CD8-positive, alpha-beta memory T cell (primary cell): Measurements from ENCODE around the gene CCDC187. TPM values are rescaled to one million over a fixed set of nuclear protein-coding genes. Genes with fewer than 3 reads are reported as not detected.

Experiments
- CTCF ChIA-PET: fragments of 350-600 bp; sonication (Branson Sonifier 250); formaldehyde crosslinking; loops from one replicate; lab custom pipeline; 2021; ENCODE audit warnings: antibody characterized with exemption; lab: Charles Lee
- POLR2A ChIA-PET: fragments of 350-600 bp; sonication (Branson Sonifier 250); formaldehyde crosslinking; loops from one replicate; lab custom pipeline; 2021; ENCODE audit warnings: antibody characterized with exemption; lab: Charles Lee
- DNase-seq, 5 donors: peaks; one replicate each; pipeline versions ENCODE4 v3.0.0 to v3.0.0-alpha.2; 2020 to 2022; ENCODE audit warnings: mixed read lengths in 1 of 5
- H3K27ac ChIP-seq: one replicate; pipeline ENCODE4 v1.7.0; 2013; ENCODE audit warnings: low read depth, mild to moderate bottlenecking, low read length, moderate library complexity
- H3K27me3 ChIP-seq: 2 replicates; pipeline ENCODE4 v1.7.0; 2013; ENCODE audit warnings: low read length, mild to moderate bottlenecking; ENCODE audit not compliant: insufficient read depth, poor library complexity, severe bottlenecking
- H3K36me3 ChIP-seq: 2 replicates; pipeline ENCODE4 v1.7.0; 2013; ENCODE audit warnings: mild to moderate bottlenecking, low read length, moderate library complexity; ENCODE audit not compliant: insufficient read depth
- H3K4me1 ChIP-seq: 2 replicates; pipeline ENCODE4 v1.7.0; 2013; ENCODE audit warnings: mild to moderate bottlenecking, low read length, moderate library complexity; ENCODE audit not compliant: insufficient read depth
- H3K4me3 ChIP-seq: 2 replicates; pipeline ENCODE4 v1.7.0; 2013; ENCODE audit warnings: mild to moderate bottlenecking, low read length
- H3K9me3 ChIP-seq: 2 replicates; pipeline ENCODE4 v1.7.0; 2013; ENCODE audit warnings: mild to moderate bottlenecking, low read length
- H3K27ac Mint-ChIP-seq, 8 donors: one replicate each; pipeline ENCODE4 v1.8.0; 2020 to 2021; ENCODE audit warnings: mixed read lengths in 8 of 8, mild to moderate bottlenecking in 6 of 8, inconsistent platforms in 3 of 8, moderate library complexity in 3 of 8
- H3K27me3 Mint-ChIP-seq, 2 donors: one replicate each; pipeline ENCODE4 v1.8.0; 2020 to 2021; ENCODE audit warnings: mixed read lengths in 2 of 2, mild to moderate bottlenecking in 1 of 2, moderate library complexity in 1 of 2
- H3K36me3 Mint-ChIP-seq, 3 donors: one replicate each; pipeline ENCODE4 v1.8.0; 2020 to 2021; ENCODE audit warnings: mixed read lengths in 3 of 3, inconsistent platforms in 1 of 3, mild to moderate bottlenecking in 1 of 3
- H3K4me1 Mint-ChIP-seq, 3 donors: one replicate each; pipeline ENCODE4 v1.8.0; 2020 to 2021; ENCODE audit warnings: mixed read lengths in 3 of 3, inconsistent platforms in 1 of 3, mild to moderate bottlenecking in 1 of 3
- H3K4me3 Mint-ChIP-seq, 7 donors: one replicate each; pipeline ENCODE4 v1.8.0; 2020 to 2021; ENCODE audit warnings: mixed read lengths in 7 of 7, mild to moderate bottlenecking in 6 of 7, moderate library complexity in 4 of 7, inconsistent platforms in 2 of 7
- H3K9me3 Mint-ChIP-seq, 5 donors: one replicate each; pipeline ENCODE4 v1.8.0; 2020 to 2022; ENCODE audit warnings: mixed read lengths in 5 of 5, mild to moderate bottlenecking in 3 of 5, moderate library complexity in 2 of 5, inconsistent platforms in 1 of 5
- polyA plus RNA-seq: library from polyadenylated mRNA; unstranded; fragments of 300-500 nt; fragmentation: Illumina TruSeq; gene quantifications from one replicate; pipeline ENCODE4 v1.2.3, GENCODE V29; 2021
- total RNA-seq, 2 experiments: library from RNA; stranded (reverse); gene quantifications; one replicate each; pipeline ENCODE4 v1.2.3, GENCODE V29; 2021

CCDC187 gene
- total and polyA plus RNA-seq, 3 experiments from 2014 or later: not detected

DNA sequence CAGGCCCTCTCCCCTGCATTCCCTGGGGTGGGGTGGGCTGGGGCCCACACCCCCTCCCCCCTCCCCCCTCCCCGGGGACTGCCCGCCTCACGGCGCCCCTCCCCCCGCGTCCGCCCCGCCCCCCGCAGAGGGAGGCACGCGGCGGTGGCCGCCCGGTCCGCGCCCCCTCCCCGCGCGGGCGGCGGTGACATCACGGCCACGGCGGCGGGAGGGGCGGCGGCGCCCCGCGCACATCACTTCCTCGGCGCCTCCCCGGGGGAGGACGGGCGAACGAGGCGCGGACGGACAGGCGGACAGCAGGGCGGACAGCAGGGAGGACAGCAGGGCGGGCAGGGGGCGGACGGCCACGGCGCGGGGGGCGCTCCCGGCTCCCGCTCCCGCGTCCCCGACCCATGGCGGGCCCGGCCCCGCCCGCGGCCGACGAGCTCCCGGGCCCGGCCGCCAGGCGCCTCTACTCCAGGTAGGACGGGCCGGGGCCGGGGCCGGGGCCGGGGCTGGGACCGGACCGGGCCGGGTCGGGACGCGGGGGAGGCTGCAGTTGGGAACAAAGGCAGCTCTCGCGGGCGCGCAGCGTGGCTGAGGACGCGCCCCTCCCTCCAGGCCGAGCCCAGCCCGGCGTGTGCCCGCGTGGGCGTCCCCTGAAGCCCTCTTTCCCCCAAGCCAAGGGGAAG lies 23.5 kb upstream of the CCDC187 start, which contains the start of gene GPSM1:
TSS of gene GPSM1 (plus strand) at position 236 of the 671 bp plus-strand sequence. CDS start at position 393, 157 bp downstream.
- DNase-seq: peak in 2 of 5 donors; percentile 32
- Histone ChIP-seq H3K9me3 (no peaks in the 10 kb centered on the region), H3K27ac (no peak within 1 kb of the TSS), H3K4me1 (peaks cover 12% of the 10 kb centered on the region), H3K4me3 (peak within 1 kb of the TSS; percentile 32), H3K27me3 (no peaks in the 10 kb centered on the region), H3K36me3 (no peaks in the 10 kb centered on the region)
- peaks cover 0 to 4% (median 3%) of the 10 kb centered on the region in 3 donors for H3K4me1 Mint-ChIP-seq
- H3K4me3 Mint-ChIP-seq: peak within 1 kb of the TSS in 6 of 7 donors; percentile 29 to 85 (median 64)
- POLR2A ChIA-PET: no interaction called here
- no peak within 1 kb of the TSS for H3K27ac Mint-ChIP-seq
- CTCF ChIA-PET: no interaction called here
- H3K9me3 Mint-ChIP-seq: no peaks in the 10 kb centered on the region
- no peaks in the 10 kb centered on the region for H3K27me3 Mint-ChIP-seq
- no peaks in the 10 kb centered on the region for H3K36me3 Mint-ChIP-seq

DNA sequence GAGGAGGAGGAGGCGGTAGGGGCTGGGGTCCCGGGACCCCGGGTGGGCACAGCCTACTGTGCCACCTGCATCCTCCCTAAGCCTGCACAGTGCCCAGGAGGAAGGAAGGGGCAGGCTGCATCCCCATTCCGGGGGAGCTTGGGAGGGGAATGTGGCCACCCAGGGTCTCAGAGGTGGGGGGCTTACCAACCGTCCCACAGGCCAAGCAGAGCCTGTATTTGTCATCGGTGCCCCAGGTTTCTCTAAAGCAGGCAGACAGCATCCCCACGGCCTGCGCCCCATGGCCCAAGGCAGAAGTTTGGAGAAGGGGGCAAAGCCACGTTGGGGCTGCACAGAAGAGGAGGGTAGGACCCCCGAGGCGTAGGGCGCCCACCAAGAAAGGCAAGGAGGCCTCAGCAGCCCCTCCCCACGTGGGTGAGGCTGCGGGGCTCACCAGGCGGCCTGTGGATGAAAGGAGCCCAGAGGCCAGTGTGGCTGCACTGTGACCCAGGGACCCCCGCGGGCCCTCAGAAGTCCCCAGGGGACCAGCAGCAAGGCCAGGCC lies 22.9 kb upstream of the CCDC187 start:
- Mint-ChIP-seq H3K9me3 (no peaks in the 10 kb centered on the region), H3K36me3 (no peaks in the 10 kb centered on the region), H3K4me3 (peak overlapping the region in 6 of 7 donors; percentile 29 to 85 (median 64)), H3K4me1 (peaks cover 0 to 4% (median 3%) of the 10 kb centered on the region in 3 donors), H3K27me3 (no peaks in the 10 kb centered on the region), H3K27ac (no peak overlapping the region)
- no peaks in the 10 kb centered on the region for H3K9me3 ChIP-seq
- no peaks in the 10 kb centered on the region for H3K36me3 ChIP-seq
- CTCF ChIA-PET: no interaction called here
- H3K4me1 ChIP-seq: peaks cover 12% of the 10 kb centered on the region
- H3K27me3 ChIP-seq: no peaks in the 10 kb centered on the region
- DNase-seq: no peak
- H3K27ac ChIP-seq: no peak overlapping the region
- no peak overlapping the region for H3K4me3 ChIP-seq
- POLR2A ChIA-PET: no interaction called here

DNA sequence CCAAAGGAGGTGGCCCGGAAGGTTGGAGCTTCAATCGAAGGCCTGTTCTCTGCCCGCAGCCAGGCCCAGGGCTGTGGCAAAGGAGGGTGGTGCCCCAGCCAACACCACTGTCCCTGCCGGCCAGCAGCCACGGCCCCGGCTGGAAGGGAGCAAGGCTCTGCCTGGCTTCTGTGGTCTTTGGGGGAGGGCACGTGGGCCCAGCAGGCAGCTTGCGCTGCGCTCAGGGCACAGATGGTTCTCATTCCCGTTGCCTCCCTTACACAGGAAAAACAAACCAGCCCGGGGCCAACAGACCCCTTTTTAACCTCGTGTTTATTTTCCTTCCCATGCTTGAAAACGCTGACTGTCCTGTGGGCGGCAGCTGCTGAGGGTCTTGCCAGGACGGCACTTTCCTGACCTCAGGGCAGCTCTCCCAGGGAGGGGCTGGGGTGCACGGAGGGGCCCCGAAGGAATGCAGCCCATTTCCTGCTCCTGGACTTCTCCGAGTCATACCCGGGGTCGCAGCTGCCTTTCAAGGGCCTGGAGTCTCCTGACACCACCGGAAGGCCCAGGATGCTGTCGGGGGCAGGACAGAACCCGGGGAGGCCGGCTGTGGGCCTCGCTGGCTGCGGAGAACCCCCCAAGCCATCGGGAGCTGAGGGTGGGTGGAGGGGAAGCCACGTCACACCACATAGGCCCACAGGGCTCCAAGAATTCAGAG lies 22.3 kb upstream of the CCDC187 start:
- no peak overlapping the region for H3K27ac ChIP-seq
- Mint-ChIP-seq H3K27me3 (no peaks in the 10 kb centered on the region), H3K9me3 (no peaks in the 10 kb centered on the region), H3K36me3 (no peaks in the 10 kb centered on the region), H3K27ac (no peak overlapping the region), H3K4me1 (peaks cover 0 to 4% (median 3%) of the 10 kb centered on the region in 3 donors), H3K4me3 (peak overlapping the region in 3 of 7 donors; percentile 19 to 85 (median 64))
- no peaks in the 10 kb centered on the region for H3K9me3 ChIP-seq
- H3K4me1 ChIP-seq: peaks cover 12% of the 10 kb centered on the region
- ChIA-PET CTCF (no interaction called here), POLR2A (no interaction called here)
- no peak for DNase-seq
- H3K4me3 ChIP-seq: no peak overlapping the region
- no peaks in the 10 kb centered on the region for H3K36me3 ChIP-seq
- H3K27me3 ChIP-seq: no peaks in the 10 kb centered on the region

DNA sequence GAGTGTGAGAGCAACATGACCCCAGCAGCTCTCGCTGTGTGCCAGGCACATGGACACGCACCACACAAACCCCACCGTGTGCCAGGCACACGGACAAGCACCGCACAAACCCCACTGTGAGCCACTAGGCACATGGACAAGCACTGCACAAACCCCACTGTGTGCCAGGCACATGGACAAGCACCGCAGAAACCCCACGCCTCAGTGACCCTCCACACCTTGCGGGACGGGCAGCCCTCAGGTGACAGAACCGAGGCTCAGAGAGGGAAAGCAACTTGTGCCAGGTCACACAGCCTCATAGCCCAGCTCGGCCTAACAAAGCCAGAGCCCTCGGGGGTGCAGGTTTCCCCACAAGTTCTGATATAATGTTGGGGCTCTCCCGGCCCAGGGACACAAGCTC lies 21.5 kb upstream of the CCDC187 start:
- peak overlapping the region in 3 of 7 donors; percentile 5 to 69 (median 19) for H3K4me3 Mint-ChIP-seq
- no peaks in the 10 kb centered on the region for H3K9me3 Mint-ChIP-seq
- peaks cover 0 to 4% (median 3%) of the 10 kb centered on the region in 3 donors for H3K4me1 Mint-ChIP-seq
- no peaks in the 10 kb centered on the region for H3K27me3 Mint-ChIP-seq
- CTCF ChIA-PET: no interaction called here
- no peak overlapping the region for H3K4me3 ChIP-seq
- H3K27ac ChIP-seq: no peak overlapping the region
- no peaks in the 10 kb centered on the region for H3K36me3 ChIP-seq
- no peaks in the 10 kb centered on the region for H3K27me3 ChIP-seq
- H3K9me3 ChIP-seq: no peaks in the 10 kb centered on the region
- POLR2A ChIA-PET: no interaction called here
- no peak overlapping the region for H3K27ac Mint-ChIP-seq
- no peak for DNase-seq
- H3K36me3 Mint-ChIP-seq: no peaks in the 10 kb centered on the region
- peaks cover 12% of the 10 kb centered on the region for H3K4me1 ChIP-seq

DNA sequence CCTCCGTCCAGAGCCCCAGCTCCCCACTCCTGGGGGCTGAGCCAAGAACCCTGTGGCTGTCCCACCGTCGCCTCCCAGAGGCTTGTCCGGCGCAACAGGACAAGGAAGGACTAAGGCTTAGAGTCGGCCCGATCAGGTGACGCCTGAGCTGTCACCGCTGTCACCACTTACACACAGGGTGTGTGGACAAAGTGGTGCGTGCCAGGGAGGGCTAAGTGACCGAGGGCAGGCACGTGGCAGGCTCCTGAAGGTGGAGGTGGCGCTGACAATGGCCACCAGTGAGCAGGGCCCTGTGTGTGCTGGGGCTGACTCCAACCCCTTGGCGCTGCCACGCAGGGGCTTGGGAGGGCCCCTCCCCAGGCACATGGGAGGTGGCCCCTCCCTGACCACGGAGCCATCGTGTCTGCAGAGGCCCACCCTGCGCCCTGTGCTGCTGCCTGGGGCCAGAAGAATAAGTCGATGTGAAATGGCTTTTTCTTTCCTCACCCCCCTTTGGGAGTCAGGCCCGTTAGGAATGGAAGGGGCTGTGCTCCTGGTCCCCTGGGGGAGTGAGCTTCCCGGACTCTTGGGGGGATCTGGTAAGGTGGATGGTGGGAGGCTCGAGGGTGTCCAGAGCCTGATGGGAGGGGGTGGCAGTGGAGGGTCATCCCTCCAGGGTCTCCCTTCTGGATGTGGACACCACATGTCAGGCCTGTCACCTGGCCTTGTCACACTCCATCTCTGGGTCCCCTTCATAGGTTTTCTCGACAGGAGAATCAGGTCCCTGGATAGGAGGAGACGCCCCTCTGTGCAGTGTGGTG lies 20.8 kb upstream of the CCDC187 start:
- no peak for DNase-seq
- Mint-ChIP-seq H3K9me3 (no peaks in the 10 kb centered on the region), H3K36me3 (no peaks in the 10 kb centered on the region), H3K27ac (no peak overlapping the region), H3K27me3 (no peaks in the 10 kb centered on the region), H3K4me1 (peaks cover 0 to 4% (median 3%) of the 10 kb centered on the region in 3 donors), H3K4me3 (peak overlapping the region in 1 of 7 donors; percentile 69)
- H3K27me3 ChIP-seq: no peaks in the 10 kb centered on the region
- H3K9me3 ChIP-seq: no peaks in the 10 kb centered on the region
- H3K27ac ChIP-seq: no peak overlapping the region
- no peaks in the 10 kb centered on the region for H3K36me3 ChIP-seq
- CTCF ChIA-PET: no interaction called here
- no peak overlapping the region for H3K4me3 ChIP-seq
- POLR2A ChIA-PET: no interaction called here
- H3K4me1 ChIP-seq: peaks cover 12% of the 10 kb centered on the region

DNA sequence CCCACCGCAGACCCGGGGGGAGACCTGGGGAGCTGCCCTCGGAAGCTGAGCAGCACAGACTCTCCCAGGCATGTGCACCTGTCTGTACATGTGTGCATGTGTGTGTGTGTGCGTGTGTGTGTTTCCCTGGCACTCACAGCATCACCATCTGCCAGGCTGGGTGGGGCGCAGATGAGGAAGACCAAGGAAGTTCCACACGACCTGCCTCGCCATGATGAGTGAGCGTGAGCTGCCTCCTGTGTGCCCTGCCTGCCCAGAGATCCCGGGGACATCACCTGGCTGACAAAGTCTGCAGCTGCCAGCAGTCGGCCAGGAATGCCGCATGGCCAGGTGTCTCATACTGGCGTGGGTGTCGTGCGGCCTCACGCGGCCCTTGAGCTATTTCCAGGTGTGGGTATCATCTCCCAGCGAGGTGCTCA lies 19.5 kb upstream of the CCDC187 start:
- POLR2A ChIA-PET: no interaction called here
- CTCF ChIA-PET: interaction anchor here (0.9 kb wide), 1 partner anchor 11 kb away, joined by 3 read pairs; no protein-coding TSS in a partner anchor
- DNase-seq: no peak
- Histone ChIP-seq H3K27ac (no peak overlapping the region), H3K4me1 (peaks cover 8% of the 10 kb centered on the region), H3K9me3 (no peaks in the 10 kb centered on the region), H3K36me3 (no peaks in the 10 kb centered on the region), H3K4me3 (no peak overlapping the region), H3K27me3 (no peaks in the 10 kb centered on the region)
- Mint-ChIP-seq H3K36me3 (no peaks in the 10 kb centered on the region), H3K4me1 (no peaks in the 10 kb centered on the region), H3K27me3 (no peaks in the 10 kb centered on the region), H3K27ac (no peak overlapping the region), H3K4me3 (peak overlapping the region in 1 of 7 donors; percentile 30), H3K9me3 (no peaks in the 10 kb centered on the region)

DNA sequence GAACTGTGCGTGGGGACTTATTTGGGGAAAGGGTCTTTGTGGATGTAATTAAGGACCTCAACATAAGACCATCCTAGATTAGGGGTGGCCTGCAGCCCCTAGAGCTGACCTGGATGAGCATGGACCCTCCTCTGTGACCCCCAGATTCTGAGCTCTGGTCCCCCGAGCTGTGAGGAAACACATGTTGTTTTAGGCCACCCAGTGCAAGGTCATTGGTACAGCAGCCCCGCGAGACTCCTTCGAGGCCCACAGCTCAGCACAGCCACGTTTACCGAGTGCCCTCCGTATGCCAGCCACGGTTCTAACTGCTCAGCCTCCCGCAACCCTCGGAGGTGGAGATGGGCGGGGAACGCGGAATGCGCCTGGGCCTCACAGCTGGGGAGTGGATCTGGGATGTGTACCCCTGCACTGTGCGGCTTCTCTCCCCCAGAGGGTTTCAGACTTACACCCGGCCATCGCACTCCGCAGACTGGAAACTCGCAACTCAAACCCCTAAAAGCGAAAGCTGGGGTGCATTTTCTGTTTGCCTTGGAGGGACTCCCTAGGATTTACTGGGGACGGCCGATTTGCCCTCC lies 18.9 kb upstream of the CCDC187 start:
- Histone ChIP-seq H3K27me3 (no peaks in the 10 kb centered on the region), H3K36me3 (no peaks in the 10 kb centered on the region), H3K27ac (no peak overlapping the region), H3K9me3 (no peaks in the 10 kb centered on the region), H3K4me3 (no peak overlapping the region), H3K4me1 (peaks cover 4% of the 10 kb centered on the region)
- ChIA-PET POLR2A (no interaction called here), CTCF (no interaction called here)
- H3K9me3 Mint-ChIP-seq: no peaks in the 10 kb centered on the region
- H3K4me3 Mint-ChIP-seq: peak overlapping the region in 1 of 7 donors; percentile 30
- no peak overlapping the region for H3K27ac Mint-ChIP-seq
- H3K27me3 Mint-ChIP-seq: peaks cover 0 to under 1% of the 10 kb centered on the region in 2 donors
- no peaks in the 10 kb centered on the region for H3K36me3 Mint-ChIP-seq
- no peak for DNase-seq
- no peaks in the 10 kb centered on the region for H3K4me1 Mint-ChIP-seq
